Peyer's patch (tissue), 4 donors: ENCODE results near the gene ZNF557. TPM values are rescaled to one million over a fixed set of nuclear protein-coding genes. Genes with fewer than 3 reads are reported as not detected.

Source experiments
- DNase-seq, 3 donors: peaks; one replicate each; pipeline ENCODE4 v3.0.0-alpha.2; 2017 to 2019
- H3K27ac ChIP-seq, 4 donors: fragments of 200-600 bp; sonication (generic); one replicate each; pipeline ENCODE4 v1.5.1; 2016 to 2019
- H3K27me3 ChIP-seq, 2 donors: fragments of 200-600 bp; sonication (generic); one replicate each; pipeline ENCODE4 v1.5.1; 2019
- H3K36me3 ChIP-seq, 3 donors: fragments of 200-600 bp; sonication (generic); one replicate each; pipeline ENCODE4 v1.5.1; 2016 to 2019
- H3K4me1 ChIP-seq, 4 donors: fragments of 200-600 bp; sonication (generic); one replicate each; pipeline ENCODE4 v1.5.1; 2016 to 2019
- H3K4me3 ChIP-seq, 4 donors: fragments of 200-600 bp; sonication (generic); 1 replicate in 3 of 4; 2 replicates in 1 of 4; pipeline ENCODE4 v1.5.1; 2016 to 2019; ENCODE audit warnings: mild to moderate bottlenecking in 1 of 4
- H3K9me3 ChIP-seq, 4 donors: fragments of 200-600 bp; sonication (generic); one replicate each; pipeline ENCODE4 v1.5.1; 2016 to 2019; ENCODE audit warnings: mild to moderate bottlenecking in 1 of 4
- POLR2A ChIP-seq, 2 donors: fragments of 450-650 bp; IDR thresholded peaks; one replicate each; pipeline ENCODE4 v1.5.1; 2017; ENCODE audit warnings: antibody characterized with exemption in 2 of 2, mild to moderate bottlenecking in 2 of 2, moderate library complexity in 2 of 2
- total RNA-seq, 4 donors: library from RNA; depleted of rRNA; stranded (reverse); fragments of >200 nt; gene quantifications; one replicate each; pipeline ENCODE4 v1.1.0, GENCODE V29; 2016
- TF ChIP-seq, protein P1 (sequence below), 6 experiments: fragments of 450-650 bp in 4 of 6; fragments of 200-600 bp in 2 of 6; sonication (generic) in 1 of 6; IDR thresholded peaks; one replicate each; pipeline ENCODE4 v1.5.1; 2017 to 2019; ENCODE audit warnings: antibody characterized with exemption in 6 of 6, mild to moderate bottlenecking in 3 of 6, moderate library complexity in 1 of 6

The ZNF557 gene
- total RNA-seq, 4 donors from 2014 or later: 9.6 to 14.9 (median 12.1) TPM

- Histone ChIP-seq H3K36me3 (peaks cover 0 to 33% (median 0%) of the 10 kb centered on the region in 3 donors), H3K4me3 (no peak overlapping the region), H3K4me1 (no peaks in the 10 kb centered on the region), H3K9me3 (no peaks in the 10 kb centered on the region), H3K27ac (no peak overlapping the region), H3K27me3 (no peaks in the 10 kb centered on the region)
- no peak for TF ChIP-seq POLR2A (IDR thresholded peaks at IDR 0.05)
- TF ChIP-seq, protein P1, sequence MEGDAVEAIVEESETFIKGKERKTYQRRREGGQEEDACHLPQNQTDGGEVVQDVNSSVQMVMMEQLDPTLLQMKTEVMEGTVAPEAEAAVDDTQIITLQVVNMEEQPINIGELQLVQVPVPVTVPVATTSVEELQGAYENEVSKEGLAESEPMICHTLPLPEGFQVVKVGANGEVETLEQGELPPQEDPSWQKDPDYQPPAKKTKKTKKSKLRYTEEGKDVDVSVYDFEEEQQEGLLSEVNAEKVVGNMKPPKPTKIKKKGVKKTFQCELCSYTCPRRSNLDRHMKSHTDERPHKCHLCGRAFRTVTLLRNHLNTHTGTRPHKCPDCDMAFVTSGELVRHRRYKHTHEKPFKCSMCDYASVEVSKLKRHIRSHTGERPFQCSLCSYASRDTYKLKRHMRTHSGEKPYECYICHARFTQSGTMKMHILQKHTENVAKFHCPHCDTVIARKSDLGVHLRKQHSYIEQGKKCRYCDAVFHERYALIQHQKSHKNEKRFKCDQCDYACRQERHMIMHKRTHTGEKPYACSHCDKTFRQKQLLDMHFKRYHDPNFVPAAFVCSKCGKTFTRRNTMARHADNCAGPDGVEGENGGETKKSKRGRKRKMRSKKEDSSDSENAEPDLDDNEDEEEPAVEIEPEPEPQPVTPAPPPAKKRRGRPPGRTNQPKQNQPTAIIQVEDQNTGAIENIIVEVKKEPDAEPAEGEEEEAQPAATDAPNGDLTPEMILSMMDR (IDR thresholded peaks at IDR 0.05): no peak
- no peak for DNase-seq
These were observed 43.7 kb downstream of the ZNF557 start for GRCh38 chr19:7113233-7113632.

- Histone ChIP-seq H3K27me3 (no peaks in the 10 kb centered on the region), H3K36me3 (peaks cover 0 to 53% (median 0%) of the 10 kb centered on the region in 3 donors), H3K9me3 (no peaks in the 10 kb centered on the region), H3K4me1 (no peaks in the 10 kb centered on the region), H3K27ac (no peak overlapping the region), H3K4me3 (no peak overlapping the region)
- no peak for DNase-seq
- no peak for TF ChIP-seq POLR2A (IDR thresholded peaks at IDR 0.05)
- TF ChIP-seq, protein P1 (IDR thresholded peaks at IDR 0.05): no peak
These were observed 46.2 kb downstream of the ZNF557 start for GRCh38 chr19:7115721-7116120.

- TF ChIP-seq, protein P1 (IDR thresholded peaks at IDR 0.05): no peak
- TF ChIP-seq POLR2A (IDR thresholded peaks at IDR 0.05): no peak
- H3K36me3 ChIP-seq: peaks cover 0 to 68% (median 0%) of the 10 kb centered on the region in 3 donors
- DNase-seq: no peak
These were observed 47.7 kb downstream of the ZNF557 start for GRCh38 chr19:7117248-7117647.

DNA sequence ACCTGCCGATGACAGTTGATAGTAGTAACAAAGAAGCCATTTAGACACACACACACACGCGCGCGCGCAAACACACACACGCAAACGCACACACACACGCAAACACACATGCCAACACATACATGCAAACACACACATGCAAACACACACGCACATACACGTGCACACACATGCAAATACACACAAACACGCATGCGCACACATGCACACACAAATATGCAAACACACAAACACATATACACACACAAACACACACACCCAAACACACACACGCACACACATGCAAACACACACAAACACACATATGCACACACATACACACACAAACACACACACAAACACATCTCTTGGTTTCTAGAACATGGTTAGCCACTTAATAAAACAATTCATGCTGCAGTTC lies 50.1 kb downstream of the ZNF557 start:
- no peaks in the 10 kb centered on the region for H3K27me3 ChIP-seq
- peaks cover 0 to 77% (median 0%) of the 10 kb centered on the region in 3 donors for H3K36me3 ChIP-seq
- no peak overlapping the region for H3K4me3 ChIP-seq
- no peaks in the 10 kb centered on the region for H3K4me1 ChIP-seq
- no peak for DNase-seq
- no peak overlapping the region for H3K27ac ChIP-seq
- no peaks in the 10 kb centered on the region for H3K9me3 ChIP-seq
- TF ChIP-seq, protein P1 (IDR thresholded peaks at IDR 0.05): no peak
- no peak for TF ChIP-seq POLR2A (IDR thresholded peaks at IDR 0.05)

More at GRCh38 chr19:7117248-7117647, 47.7 kb downstream of the ZNF557 start:
- no peaks in the 10 kb centered on the region for H3K9me3 ChIP-seq
- H3K27ac ChIP-seq: no peak overlapping the region
- no peak overlapping the region for H3K4me3 ChIP-seq
- H3K4me1 ChIP-seq: no peaks in the 10 kb centered on the region
- H3K27me3 ChIP-seq: no peaks in the 10 kb centered on the region

DNA sequence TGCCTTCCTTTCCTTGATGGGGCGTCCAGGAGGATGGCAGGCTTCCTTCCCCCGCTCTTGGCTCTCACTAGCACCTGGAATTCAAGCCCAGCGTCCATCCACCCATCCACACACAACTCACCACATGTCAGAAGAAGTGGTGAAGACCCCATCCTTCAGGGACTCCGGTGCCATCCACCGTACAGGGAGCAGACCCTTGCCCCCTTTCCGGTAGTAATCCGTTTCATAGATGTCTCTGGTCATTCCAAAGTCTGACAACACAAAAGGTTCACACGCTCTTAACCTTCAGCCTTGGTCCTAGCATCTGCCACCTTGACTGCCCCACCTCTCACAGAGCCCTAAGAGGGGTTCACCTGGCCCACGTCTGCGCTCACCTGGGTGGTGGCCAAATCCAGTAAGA lies 51.0 kb downstream of the ZNF557 start:
- H3K4me3 ChIP-seq: no peak overlapping the region
- peaks cover 0 to 80% (median 0%) of the 10 kb centered on the region in 3 donors for H3K36me3 ChIP-seq
- no peaks in the 10 kb centered on the region for H3K9me3 ChIP-seq
- no peaks in the 10 kb centered on the region for H3K4me1 ChIP-seq
- TF ChIP-seq POLR2A (IDR thresholded peaks at IDR 0.05): no peak
- TF ChIP-seq, protein P1 (IDR thresholded peaks at IDR 0.05): no peak
- DNase-seq: peak in 1 of 3 donors; percentile 5
- no peaks in the 10 kb centered on the region for H3K27me3 ChIP-seq
- H3K27ac ChIP-seq: no peak overlapping the region

DNA sequence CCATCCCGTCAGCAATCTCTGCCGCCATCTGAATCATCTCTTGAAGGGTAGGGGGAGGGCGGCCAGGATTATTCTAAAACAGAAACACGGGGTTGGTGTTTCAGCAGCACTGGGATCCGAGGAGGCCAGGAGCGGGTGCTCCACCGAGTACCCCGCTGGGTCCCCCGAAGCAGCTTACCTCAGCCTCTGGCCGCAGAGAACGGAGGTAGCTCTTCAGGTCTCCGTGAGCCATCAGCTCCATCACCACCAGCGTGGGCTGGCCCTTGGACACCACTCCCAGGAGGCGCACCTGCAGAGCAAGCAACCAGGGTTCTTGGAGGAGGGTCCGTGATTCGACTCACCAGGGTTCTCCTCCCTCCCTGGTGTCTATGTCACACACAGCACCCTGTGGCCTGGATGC lies 53.2 kb downstream of the ZNF557 start:
- Histone ChIP-seq H3K36me3 (peaks cover 0 to 81% (median 3%) of the 10 kb centered on the region in 3 donors), H3K27ac (no peak overlapping the region), H3K4me1 (no peaks in the 10 kb centered on the region), H3K4me3 (no peak overlapping the region), H3K9me3 (peaks cover 0 to 9% (median 3%) of the 10 kb centered on the region in 4 donors), H3K27me3 (no peaks in the 10 kb centered on the region)
- TF ChIP-seq POLR2A (IDR thresholded peaks at IDR 0.05): no peak
- TF ChIP-seq, protein P1 (IDR thresholded peaks at IDR 0.05): no peak
- DNase-seq: no peak
